Gastroesophageal sphincter (tissue), 4 donors: ENCODE measurements around the gene TMEM108. TPM values are rescaled to one million over a fixed set of nuclear protein-coding genes. Genes with fewer than 3 reads are reported as not detected.

ENCODE experiments used
- ATAC-seq: fragments of 150-250 bp; one replicate; pipeline ENCODE4 v1.9.1; 2016; ENCODE audit warnings: mild to moderate bottlenecking, moderate library complexity
- H3K27ac ChIP-seq, 4 donors: fragments of 200-600 bp; sonication (generic) in 3 of 4; 1 replicate in 3 of 4; 2 replicates in 1 of 4; pipeline ENCODE4 v1.5.1; 2016 to 2019
- H3K27me3 ChIP-seq: fragments of 200-600 bp; sonication (generic); one replicate; pipeline ENCODE4 v1.5.1; 2019
- H3K36me3 ChIP-seq, 2 donors: fragments of 200-600 bp; sonication (generic); one replicate each; pipeline ENCODE4 v1.5.1; 2019; ENCODE audit warnings: control low read depth in 1 of 2
- H3K4me1 ChIP-seq, 3 donors: fragments of 200-600 bp; sonication (generic); 1 replicate in 2 of 3; 2 replicates in 1 of 3; pipeline ENCODE4 v1.5.1; 2016 to 2019; ENCODE audit warnings: control low read depth in 2 of 3
- H3K4me3 ChIP-seq, 2 donors: fragments of 200-600 bp; sonication (generic); one replicate each; pipeline ENCODE4 v1.5.1; 2019; ENCODE audit warnings: mild to moderate bottlenecking in 1 of 2, moderate library complexity in 1 of 2
- H3K9me3 ChIP-seq, 3 donors: fragments of 200-600 bp; sonication (generic); one replicate each; pipeline ENCODE4 v1.5.1; 2017 to 2019; ENCODE audit warnings: control low read depth in 2 of 3
- EP300 ChIP-seq: sonication (generic); formaldehyde crosslinking; IDR thresholded peaks from one replicate; pipeline ENCODE4 v1.6.1; 2017; ENCODE audit warnings: antibody characterized with exemption, mild to moderate bottlenecking
- POLR2A ChIP-seq, 2 donors: fragments of 450-650 bp; IDR thresholded peaks; one replicate each; pipeline ENCODE4 v1.6.1; 2017; ENCODE audit warnings: antibody characterized with exemption in 2 of 2, mild to moderate bottlenecking in 2 of 2, moderate library complexity in 1 of 2
- POLR2AphosphoS5 ChIP-seq: sonication (generic); formaldehyde crosslinking; IDR thresholded peaks from one replicate; pipeline ENCODE4 v1.6.1; 2017; ENCODE audit warnings: antibody characterized with exemption
- WGBS, 2 donors: methylation state at CpG; one replicate each; pipeline ENCODE4 v1.1.5; 2018; ENCODE audit warnings: low coverage in 1 of 2; 5-methylcytosine and 5-hydroxymethylcytosine counted together
- total RNA-seq, 4 donors: library from RNA; depleted of rRNA; stranded (reverse); fragments of >200 nt; gene quantifications; one replicate each; pipeline ENCODE4 v1.1.0, GENCODE V29; 2016
- TF ChIP-seq, protein P1 (sequence below), 4 experiments: fragments of 200-600 bp in 2 of 4; fragments of 450-650 bp in 2 of 4; sonication (generic) in 1 of 4; IDR thresholded peaks; one replicate each; pipeline ENCODE4 v1.5.1; 2017 to 2019; ENCODE audit warnings: antibody characterized with exemption in 4 of 4, mild to moderate bottlenecking in 2 of 4, moderate library complexity in 2 of 4

TMEM108 gene
- total RNA-seq, 4 donors from 2014 or later: 2.7 to 7.3 (median 4.1) TPM

DNA sequence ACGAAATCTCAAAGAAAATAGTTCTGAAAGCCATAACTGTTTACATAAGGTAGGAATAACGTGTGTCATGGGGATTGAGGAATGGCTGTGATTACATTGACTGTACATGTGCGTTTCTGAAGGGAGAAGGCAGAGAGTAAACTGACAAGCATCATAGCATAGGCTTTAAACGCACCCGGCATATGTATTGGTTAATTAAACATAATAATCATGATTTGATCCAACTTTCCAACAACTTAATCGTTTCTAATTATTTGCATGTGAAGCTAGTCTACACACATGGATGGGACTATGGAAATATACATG lies 3.3 kb downstream of the TMEM108 start:
- Histone ChIP-seq H3K4me1 (peaks cover 0 to 57% (median 0%) of the 10 kb centered on the region in 3 donors), H3K27ac (peak overlapping the region in 3 of 4 donors; percentile 0 to 71 (median 58)), H3K4me3 (no peak overlapping the region), H3K27me3 (peaks cover 23% of the 10 kb centered on the region), H3K36me3 (peaks cover 0 to 6% of the 10 kb centered on the region in 2 donors), H3K9me3 (no peaks in the 10 kb centered on the region)
- no peak for ATAC-seq
- 15 to 17% methylated on average over 6 of the region's 6 CpGs for WGBS, 2 donors
- TF ChIP-seq EP300 (no peak), POLR2AphosphoS5 (no peak)

DNA sequence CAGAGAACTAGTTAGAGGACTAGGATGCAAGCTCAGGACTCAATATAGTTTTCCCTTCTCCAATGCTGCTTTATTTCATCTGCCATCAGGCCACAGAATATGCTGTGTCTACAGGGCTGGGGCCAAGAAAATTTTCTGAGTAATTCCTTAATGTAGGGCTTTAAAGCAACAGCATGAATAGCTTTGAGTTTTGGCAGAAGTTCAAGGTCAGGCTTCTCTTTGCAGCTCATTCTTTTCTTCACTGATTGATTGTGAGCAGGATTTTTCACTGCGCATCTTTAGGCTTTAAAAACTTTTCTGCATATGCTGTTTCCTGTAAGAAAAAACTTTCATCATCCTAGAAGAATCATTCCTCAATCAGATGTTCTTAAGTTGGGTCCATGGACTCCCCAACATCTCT lies 4.6 kb downstream of the TMEM108 start:
- 22 to 57% methylated on average over 1 of the region's 1 CpG for WGBS, 2 donors
- no peaks in the 10 kb centered on the region for H3K9me3 ChIP-seq

DNA sequence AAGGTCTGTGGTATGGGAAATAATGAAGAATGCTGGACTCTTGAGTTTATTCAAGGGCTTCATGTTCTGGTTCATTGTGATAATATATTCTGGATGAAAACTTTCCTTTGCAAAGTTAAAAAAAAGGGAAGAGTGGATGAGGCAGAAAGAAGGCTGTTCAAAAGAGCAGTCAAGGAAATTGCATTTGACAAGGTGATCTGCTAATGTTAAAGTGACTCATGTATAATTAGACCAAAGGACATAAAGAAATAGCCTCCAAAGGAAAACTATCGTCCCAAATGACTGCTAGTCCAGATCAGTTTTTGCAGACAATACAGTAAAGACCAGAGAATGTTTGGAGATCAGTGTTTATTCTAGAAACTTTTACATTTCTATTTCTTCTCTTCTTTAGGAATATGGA lies 9.8 kb downstream of the TMEM108 start:
- no peak for TF ChIP-seq POLR2AphosphoS5
- TF ChIP-seq POLR2A (IDR thresholded peaks at IDR 0.05): no peak
- TF ChIP-seq EP300: no peak
- TF ChIP-seq, protein P1, sequence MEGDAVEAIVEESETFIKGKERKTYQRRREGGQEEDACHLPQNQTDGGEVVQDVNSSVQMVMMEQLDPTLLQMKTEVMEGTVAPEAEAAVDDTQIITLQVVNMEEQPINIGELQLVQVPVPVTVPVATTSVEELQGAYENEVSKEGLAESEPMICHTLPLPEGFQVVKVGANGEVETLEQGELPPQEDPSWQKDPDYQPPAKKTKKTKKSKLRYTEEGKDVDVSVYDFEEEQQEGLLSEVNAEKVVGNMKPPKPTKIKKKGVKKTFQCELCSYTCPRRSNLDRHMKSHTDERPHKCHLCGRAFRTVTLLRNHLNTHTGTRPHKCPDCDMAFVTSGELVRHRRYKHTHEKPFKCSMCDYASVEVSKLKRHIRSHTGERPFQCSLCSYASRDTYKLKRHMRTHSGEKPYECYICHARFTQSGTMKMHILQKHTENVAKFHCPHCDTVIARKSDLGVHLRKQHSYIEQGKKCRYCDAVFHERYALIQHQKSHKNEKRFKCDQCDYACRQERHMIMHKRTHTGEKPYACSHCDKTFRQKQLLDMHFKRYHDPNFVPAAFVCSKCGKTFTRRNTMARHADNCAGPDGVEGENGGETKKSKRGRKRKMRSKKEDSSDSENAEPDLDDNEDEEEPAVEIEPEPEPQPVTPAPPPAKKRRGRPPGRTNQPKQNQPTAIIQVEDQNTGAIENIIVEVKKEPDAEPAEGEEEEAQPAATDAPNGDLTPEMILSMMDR (IDR thresholded peaks at IDR 0.05): no peak
- Histone ChIP-seq H3K9me3 (no peaks in the 10 kb centered on the region), H3K4me1 (peaks cover 0 to 12% (median 0%) of the 10 kb centered on the region in 3 donors), H3K27ac (no peak overlapping the region), H3K36me3 (peaks cover 0 to 11% of the 10 kb centered on the region in 2 donors), H3K4me3 (no peak overlapping the region), H3K27me3 (no peaks in the 10 kb centered on the region)
- ATAC-seq: no peak
- 38 to 76% methylated on average over 1 of the region's 1 CpG for WGBS, 2 donors

More for the DNA sequence above, 4.6 kb downstream of the TMEM108 start:
- no peak for TF ChIP-seq POLR2A (IDR thresholded peaks at IDR 0.05)
- Histone ChIP-seq H3K27ac (no peak overlapping the region), H3K36me3 (peaks cover 0 to 11% of the 10 kb centered on the region in 2 donors), H3K4me3 (no peak overlapping the region), H3K4me1 (peaks cover 0 to 52% (median 0%) of the 10 kb centered on the region in 3 donors), H3K27me3 (peaks cover 10% of the 10 kb centered on the region)
- no peak for ATAC-seq

DNA sequence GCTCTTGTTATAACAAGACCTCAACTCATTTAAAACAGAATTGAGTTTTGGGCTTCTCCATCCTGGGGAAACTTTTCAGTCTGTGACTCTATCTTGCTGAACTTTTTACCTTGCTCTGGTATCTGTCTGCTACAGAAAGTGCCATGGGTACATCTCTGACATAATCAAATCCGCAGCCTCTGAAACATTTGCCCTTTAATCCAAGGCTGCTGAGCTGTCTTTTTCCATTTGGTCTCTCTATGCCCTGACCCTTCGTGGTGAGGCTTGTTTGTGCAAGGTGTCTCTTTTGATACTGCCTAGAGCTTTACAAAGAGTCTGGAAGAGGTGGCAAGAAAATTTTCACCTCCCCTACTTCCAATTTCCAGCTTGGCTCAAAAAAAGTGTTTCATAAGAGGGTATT lies 11.3 kb downstream of the TMEM108 start:
- H3K36me3 ChIP-seq: peaks cover 0 to 11% of the 10 kb centered on the region in 2 donors
- ATAC-seq: no peak
- peaks cover under 1 to 21% (median 4%) of the 10 kb centered on the region in 3 donors for H3K4me1 ChIP-seq
- WGBS, 2 donors: 20% methylated on average over 1 of the region's 2 CpGs; no CpG with 5 or more reads in 1 of the 2 donors
- H3K27me3 ChIP-seq: no peaks in the 10 kb centered on the region
- H3K9me3 ChIP-seq: no peaks in the 10 kb centered on the region
- TF ChIP-seq, protein P1 (IDR thresholded peaks at IDR 0.05): no peak
- no peak for TF ChIP-seq EP300
- no peak for TF ChIP-seq POLR2A (IDR thresholded peaks at IDR 0.05)
- TF ChIP-seq POLR2AphosphoS5: no peak
- H3K27ac ChIP-seq: peak overlapping the region in 1 of 4 donors; percentile 29
- H3K4me3 ChIP-seq: no peak overlapping the region

DNA sequence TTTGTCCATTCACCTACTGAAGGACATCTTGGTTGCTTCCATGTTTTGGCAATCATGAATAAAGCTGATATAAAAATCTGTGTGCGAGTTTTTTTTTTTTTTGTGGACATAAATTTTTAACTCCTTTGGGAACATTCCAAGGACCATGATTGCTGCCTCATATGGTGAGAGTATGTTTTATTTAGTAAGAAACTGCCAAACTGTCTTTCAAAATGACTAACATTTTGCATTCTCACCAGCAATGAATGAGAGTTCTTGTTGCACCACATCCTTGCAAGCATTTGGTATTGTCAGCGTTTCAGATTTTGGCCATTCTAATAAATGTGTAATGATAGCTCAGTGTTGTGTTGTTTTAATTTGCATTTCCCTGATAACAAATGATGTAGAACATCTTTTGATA lies 12.7 kb downstream of the TMEM108 start:
- no peaks in the 10 kb centered on the region for H3K27me3 ChIP-seq

DNA sequence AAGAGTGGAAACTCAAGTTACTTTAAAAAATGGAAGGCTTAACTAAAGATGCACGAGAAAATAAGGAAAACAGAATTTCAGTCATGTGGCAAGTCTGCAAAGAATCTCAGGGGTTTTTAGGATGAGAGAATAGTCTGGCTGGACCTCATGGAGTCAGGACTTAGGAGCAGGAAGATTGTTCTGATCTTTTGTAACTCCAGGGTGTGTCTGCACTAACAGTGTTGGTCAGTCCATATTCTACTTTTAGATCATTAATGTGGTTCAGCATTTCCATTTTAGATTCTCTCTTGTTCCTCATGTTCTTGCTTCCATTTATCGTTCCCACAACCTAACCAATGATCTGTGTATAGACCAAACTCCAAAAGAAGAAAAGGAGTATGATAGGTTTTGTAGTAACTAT lies 15.3 kb downstream of the TMEM108 start:
- no peak for ATAC-seq
- Histone ChIP-seq H3K27ac (peak overlapping the region in 3 of 4 donors; percentile 57 to 74 (median 67)), H3K4me1 (peaks cover 2 to 38% (median 8%) of the 10 kb centered on the region in 3 donors), H3K9me3 (no peaks in the 10 kb centered on the region), H3K4me3 (no peak overlapping the region), H3K36me3 (no peaks in the 10 kb centered on the region), H3K27me3 (no peaks in the 10 kb centered on the region)
- TF ChIP-seq, protein P1 (IDR thresholded peaks at IDR 0.05): no peak
- no peak for TF ChIP-seq POLR2AphosphoS5
- WGBS, 2 donors: 76 to 83% methylated on average over 2 of the region's 2 CpGs

More for the DNA sequence above, 12.7 kb downstream of the TMEM108 start:
- TF ChIP-seq EP300 (no peak), POLR2AphosphoS5 (no peak), POLR2A (IDR thresholded peaks at IDR 0.05) (no peak)
- TF ChIP-seq, protein P1 (IDR thresholded peaks at IDR 0.05): no peak
- ATAC-seq: no peak
- Histone ChIP-seq H3K27ac (no peak overlapping the region), H3K4me1 (peaks cover 2 to 35% (median 8%) of the 10 kb centered on the region in 3 donors), H3K4me3 (no peak overlapping the region), H3K9me3 (no peaks in the 10 kb centered on the region), H3K36me3 (peaks cover 0 to 7% of the 10 kb centered on the region in 2 donors)
- WGBS, 2 donors: 67 to 80% methylated on average over 1 to 2 of the region's 2 CpGs
